Upper lobe of left lung (tissue), 6 donors: Measurements from ENCODE around the gene RNU6-7. TPM values are rescaled to one million over a fixed set of nuclear protein-coding genes. Genes with fewer than 3 reads are reported as not detected.

Experiments used
- ATAC-seq, 2 donors: fragments of 200-7000 bp; cut with Tn5 transposase; one replicate each; pipeline ENCODE4 v1.9.1; 2022; ENCODE audit warnings: mild to moderate bottlenecking in 2 of 2, moderate library complexity in 2 of 2; ENCODE audit not compliant: low FRiP score in 2 of 2
- DNase-seq, 2 donors: peaks; one replicate each; pipeline ENCODE4 v3.0.0-alpha.2; 2019 to 2020
- H3K27ac ChIP-seq, 4 donors: fragments of 200-600 bp; sonication (generic); one replicate each; pipeline ENCODE4 v1.5.1; 2016 to 2019
- H3K27me3 ChIP-seq, 4 donors: fragments of 200-600 bp; sonication (generic); one replicate each; pipeline ENCODE4 v1.5.1; 2017 to 2019
- H3K36me3 ChIP-seq, 4 donors: fragments of 200-600 bp; sonication (generic); one replicate each; pipeline ENCODE4 v1.5.1; 2016 to 2019
- H3K4me1 ChIP-seq, 4 donors: fragments of 200-600 bp; sonication (generic); one replicate each; pipeline ENCODE4 v1.5.1; 2018 to 2019
- H3K4me3 ChIP-seq, 4 donors: fragments of 200-600 bp; sonication (generic); one replicate each; pipeline ENCODE4 v1.5.1; 2017 to 2019; ENCODE audit warnings: mild to moderate bottlenecking in 2 of 4, moderate library complexity in 1 of 4
- H3K9me3 ChIP-seq, 4 donors: fragments of 200-600 bp; sonication (generic); one replicate each; pipeline ENCODE4 v1.5.1; 2018 to 2019
- CTCF ChIP-seq, 6 experiments: fragments of 450-650 bp in 4 of 6; fragments of 200-600 bp in 2 of 6; sonication (generic) in 2 of 6; IDR thresholded peaks; one replicate each; pipeline ENCODE4 v1.5.1; 2016 to 2019; ENCODE audit warnings: antibody characterized with exemption in 6 of 6
- EP300 ChIP-seq, 4 donors: sonication (generic); formaldehyde crosslinking; IDR thresholded peaks; one replicate each; pipeline ENCODE4 v1.5.1; 2017; ENCODE audit warnings: antibody characterized with exemption in 4 of 4, control low read depth in 2 of 4
- POLR2A ChIP-seq, 4 donors: fragments of 450-650 bp; IDR thresholded peaks; one replicate each; pipeline ENCODE4 v1.5.1; 2016 to 2017; ENCODE audit warnings: antibody characterized with exemption in 4 of 4, mild to moderate bottlenecking in 2 of 4
- POLR2AphosphoS5 ChIP-seq, 2 donors: sonication (generic); formaldehyde crosslinking; IDR thresholded peaks; one replicate each; pipeline ENCODE4 v1.5.1; 2017; ENCODE audit warnings: antibody characterized with exemption in 2 of 2
- WGBS, 2 donors: methylation state at CpG; one replicate each; pipeline ENCODE4 v1.1.5; 2017 to 2018; 5-methylcytosine and 5-hydroxymethylcytosine counted together
- total RNA-seq, 6 donors: library from RNA; depleted of rRNA in 4 of 6; stranded (reverse); fragments of >200 nt in 4 of 6; gene quantifications; one replicate each; pipeline versions ENCODE4 v1.1.0 to v1.2.1, GENCODE V29; 2016 to 2021
- donor health status: DM: no; HTN: no; CAD: no; lungs with moderate emphysema.
- donor health status: DM: no; HTN: yes; CAD: no; lungs with severe emphysema.

Gene RNU6-7
- not detected for total RNA-seq

- 2 to 9% methylated on average over 26 to 40 of the region's 40 CpGs for WGBS, 2 donors
- Histone ChIP-seq H3K27ac (peak within 1 kb of the TSS; percentile 87 to 92 (median 88)), H3K9me3 (no peaks in the 10 kb centered on the region), H3K4me3 (peak within 1 kb of the TSS; percentile 36 to 87 (median 68)), H3K4me1 (peaks cover 6 to 31% (median 10%) of the 10 kb centered on the region in 4 donors), H3K27me3 (no peaks in the 10 kb centered on the region), H3K36me3 (no peaks in the 10 kb centered on the region)
- ATAC-seq (peak in 1 of 2 donors; percentile 15), DNase-seq (no peak)
- TF ChIP-seq CTCF (IDR thresholded peaks at IDR 0.05) (no peak), POLR2AphosphoS5 (IDR thresholded peaks at IDR 0.05) (peak in 1 of 2 donors; percentile 3)
Observed at GRCh38 chr14:32201816-32202490, at the start of gene RNU6-7. RNU6-7 (plus strand) TSS chr14:32202045.

- no peak for ATAC-seq
- WGBS, 2 donors = 86 to 91% methylated on average over 2 of the region's 2 CpGs
- Histone ChIP-seq H3K4me1 (no peaks in the 10 kb centered on the region), H3K27me3 (no peaks in the 10 kb centered on the region), H3K36me3 (no peaks in the 10 kb centered on the region), H3K9me3 (no peaks in the 10 kb centered on the region), H3K27ac (no peak overlapping the region), H3K4me3 (no peak overlapping the region)
- no peak for DNase-seq
- TF ChIP-seq CTCF (IDR thresholded peaks at IDR 0.05) (no peak), POLR2A (IDR thresholded peaks at IDR 0.05) (no peak), EP300 (IDR thresholded peaks at IDR 0.05) (no peak), POLR2AphosphoS5 (IDR thresholded peaks at IDR 0.05) (no peak)
Observed at GRCh38 chr14:32166029-32166428, 35.8 kb upstream of the RNU6-7 start.

- WGBS, 2 donors = 85 to 94% methylated on average over 1 of the region's 1 CpG
- no peaks in the 10 kb centered on the region for H3K36me3 ChIP-seq
- no peaks in the 10 kb centered on the region for H3K4me1 ChIP-seq
- H3K27ac ChIP-seq = no peak overlapping the region
- TF ChIP-seq POLR2A (IDR thresholded peaks at IDR 0.05) (no peak), EP300 (IDR thresholded peaks at IDR 0.05) (no peak), CTCF (IDR thresholded peaks at IDR 0.05) (no peak), POLR2AphosphoS5 (IDR thresholded peaks at IDR 0.05) (no peak)
- no peaks in the 10 kb centered on the region for H3K9me3 ChIP-seq
- H3K4me3 ChIP-seq = no peak overlapping the region
- no peaks in the 10 kb centered on the region for H3K27me3 ChIP-seq
- no peak for ATAC-seq
- DNase-seq = no peak
Observed at GRCh38 chr14:32166924-32167323, 34.9 kb upstream of the RNU6-7 start.

GRCh38 chr14:32167907-32168306 lies 33.9 kb upstream of the RNU6-7 start:
- TF ChIP-seq CTCF (IDR thresholded peaks at IDR 0.05) (no peak), POLR2A (IDR thresholded peaks at IDR 0.05) (no peak), POLR2AphosphoS5 (IDR thresholded peaks at IDR 0.05) (no peak), EP300 (IDR thresholded peaks at IDR 0.05) (no peak)
- H3K4me3 ChIP-seq = no peak overlapping the region
- no peaks in the 10 kb centered on the region for H3K36me3 ChIP-seq
- 68 to 79% methylated on average over 3 of the region's 3 CpGs for whole genome bisulfite sequencing, 2 donors
- H3K9me3 ChIP-seq = no peaks in the 10 kb centered on the region
- H3K4me1 ChIP-seq = no peaks in the 10 kb centered on the region
- H3K27ac ChIP-seq = no peak overlapping the region
- DNase-seq (no peak), ATAC-seq (no peak)
- H3K27me3 ChIP-seq = no peaks in the 10 kb centered on the region

- no peak for TF ChIP-seq POLR2AphosphoS5 (IDR thresholded peaks at IDR 0.05)
- TF ChIP-seq POLR2A (IDR thresholded peaks at IDR 0.05) = no peak
- no peak for TF ChIP-seq EP300 (IDR thresholded peaks at IDR 0.05)
- TF ChIP-seq CTCF (IDR thresholded peaks at IDR 0.05) = no peak
- no peaks in the 10 kb centered on the region for H3K9me3 ChIP-seq
- DNase-seq (no peak), ATAC-seq (no peak)
- no peak overlapping the region for H3K4me3 ChIP-seq
- whole genome bisulfite sequencing, 2 donors = 54 to 63% methylated on average over 3 of the region's 3 CpGs
- no peaks in the 10 kb centered on the region for H3K27me3 ChIP-seq
- H3K27ac ChIP-seq = no peak overlapping the region
- H3K36me3 ChIP-seq = no peaks in the 10 kb centered on the region
- H3K4me1 ChIP-seq = no peaks in the 10 kb centered on the region
Observed at GRCh38 chr14:32169191-32169590, 32.7 kb upstream of the RNU6-7 start.
